CD4-positive, alpha-beta T cell treated with Interleukin-15 for 1 hour (primary cell): Measurements from ENCODE around the gene HNF1B.

ENCODE experiments used
- DNase-seq: peaks from one replicate; pipeline ENCODE4 v3.0.0-alpha.2; 2020

HNF1B gene

GRCh38 chr17:37759014-37759637 is 14.3 kb upstream of the HNF1B start:
- DNase-seq, result no peak

GRCh38 chr17:37756051-37756450 is 11.2 kb upstream of the HNF1B start:
- DNase-seq, result no peak

- no peak for DNase-seq
Observed at GRCh38 chr17:37755455-37755854, 10.6 kb upstream of the HNF1B start.

GRCh38 chr17:37754363-37754762 is 9.5 kb upstream of the HNF1B start:
- no peak for DNase-seq

- no peak for DNase-seq
Observed at GRCh38 chr17:37752482-37752881, 7.6 kb upstream of the HNF1B start.

GRCh38 chr17:37750768-37751475 is 6.1 kb upstream of the HNF1B start:
- DNase-seq, result no peak

GRCh38 chr17:37750292-37750691 is 5.4 kb upstream of the HNF1B start:
- no peak for DNase-seq

- no peak for DNase-seq
Observed at GRCh38 chr17:37747222-37747621, 2.4 kb upstream of the HNF1B start.

GRCh38 chr17:37746617-37747016 is 1.8 kb upstream of the HNF1B start:
- no peak for DNase-seq

- no peak for DNase-seq
Observed at GRCh38 chr17:37745801-37746426, 1.1 kb upstream of the HNF1B start.

GRCh38 chr17:37744633-37744927 is 279 bp downstream of the HNF1B start:
- no peak for DNase-seq

- no peak for DNase-seq
Observed at GRCh38 chr17:37743875-37744632, 805 bp downstream of the HNF1B start.

GRCh38 chr17:37743612-37743874 is 1.3 kb downstream of the HNF1B start:
- DNase-seq, result no peak

GRCh38 chr17:37742762-37743611 is 1.9 kb downstream of the HNF1B start:
- DNase-seq, result no peak

- DNase-seq, result no peak
Observed at GRCh38 chr17:37742116-37742761, 2.6 kb downstream of the HNF1B start.

- no peak for DNase-seq
Observed at GRCh38 chr17:37741341-37742115, 3.3 kb downstream of the HNF1B start.

GRCh38 chr17:37740915-37741314 is 3.9 kb downstream of the HNF1B start:
- no peak for DNase-seq

GRCh38 chr17:37737971-37738370 is 6.9 kb downstream of the HNF1B start:
- DNase-seq, result no peak

- no peak for DNase-seq
Observed at GRCh38 chr17:37737081-37737480, 7.8 kb downstream of the HNF1B start.

- no peak for DNase-seq
Observed at GRCh38 chr17:37736428-37736827, 8.4 kb downstream of the HNF1B start.

GRCh38 chr17:37735165-37735564 is 9.7 kb downstream of the HNF1B start:
- no peak for DNase-seq

- DNase-seq, result no peak
Observed at GRCh38 chr17:37732316-37732715, 12.5 kb downstream of the HNF1B start.
